HG03460 (cell line): ENCODE results near the gene CDC42.

ENCODE experiments used
- ATAC-seq: cut with Tn5 transposase; IDR thresholded peaks from one replicate; pipeline ENCODE4 v1.9.1; 2021; ENCODE audit not compliant: unreplicated experiment

Gene CDC42

DNA sequence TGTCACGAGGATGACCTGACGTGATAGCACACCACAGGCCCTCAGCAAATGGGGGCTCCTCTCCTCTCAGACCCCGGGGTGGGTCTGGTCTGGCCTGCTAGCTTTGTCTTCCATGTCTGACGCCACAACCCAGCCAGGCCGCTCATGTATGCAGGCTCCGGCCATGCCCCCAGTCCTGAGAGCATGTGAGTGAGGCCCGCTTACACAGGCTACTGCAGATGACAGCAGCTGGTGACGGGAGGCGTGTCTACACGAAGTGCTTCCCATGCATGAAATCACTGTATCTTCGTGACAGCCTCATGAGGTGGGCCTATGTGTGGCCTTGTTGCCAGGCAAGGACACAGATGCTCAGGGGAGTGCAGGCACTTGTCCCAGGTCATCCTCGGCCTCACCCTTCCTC lies 74.0 kb downstream of the CDC42 start:
- ATAC-seq, result no peak

- no peak for ATAC-seq
These were observed 74.7 kb downstream of the CDC42 start for GRCh38 chr1:22127248-22127647.

GRCh38 chr1:22127731-22128130 lies 75.2 kb downstream of the CDC42 start:
- no peak for ATAC-seq

- ATAC-seq, result no peak
These were observed 75.9 kb downstream of the CDC42 start for GRCh38 chr1:22128392-22128791.

- no peak for ATAC-seq
These were observed 77.1 kb downstream of the CDC42 start for GRCh38 chr1:22129501-22130117.

DNA sequence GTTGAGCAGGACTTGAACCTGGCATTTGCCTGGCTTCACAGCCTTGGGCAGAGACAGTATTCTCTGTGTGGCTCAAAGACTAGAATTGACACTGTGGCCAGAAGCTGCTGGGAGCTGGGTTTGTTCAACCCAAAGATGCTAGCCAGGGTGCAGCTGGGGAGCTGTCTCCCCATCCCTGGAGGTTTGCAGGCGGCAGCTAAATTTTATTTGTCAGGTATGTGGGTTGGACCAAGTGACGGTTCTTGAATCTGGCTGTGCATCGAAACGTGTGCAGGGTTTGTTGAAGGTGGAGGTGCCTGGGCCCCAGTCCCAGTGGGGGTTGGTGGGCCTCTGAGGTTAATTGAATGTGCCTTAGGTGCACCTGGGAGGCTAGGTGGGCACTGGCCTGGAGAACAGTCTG lies 78.6 kb downstream of the CDC42 start:
- no peak for ATAC-seq

DNA sequence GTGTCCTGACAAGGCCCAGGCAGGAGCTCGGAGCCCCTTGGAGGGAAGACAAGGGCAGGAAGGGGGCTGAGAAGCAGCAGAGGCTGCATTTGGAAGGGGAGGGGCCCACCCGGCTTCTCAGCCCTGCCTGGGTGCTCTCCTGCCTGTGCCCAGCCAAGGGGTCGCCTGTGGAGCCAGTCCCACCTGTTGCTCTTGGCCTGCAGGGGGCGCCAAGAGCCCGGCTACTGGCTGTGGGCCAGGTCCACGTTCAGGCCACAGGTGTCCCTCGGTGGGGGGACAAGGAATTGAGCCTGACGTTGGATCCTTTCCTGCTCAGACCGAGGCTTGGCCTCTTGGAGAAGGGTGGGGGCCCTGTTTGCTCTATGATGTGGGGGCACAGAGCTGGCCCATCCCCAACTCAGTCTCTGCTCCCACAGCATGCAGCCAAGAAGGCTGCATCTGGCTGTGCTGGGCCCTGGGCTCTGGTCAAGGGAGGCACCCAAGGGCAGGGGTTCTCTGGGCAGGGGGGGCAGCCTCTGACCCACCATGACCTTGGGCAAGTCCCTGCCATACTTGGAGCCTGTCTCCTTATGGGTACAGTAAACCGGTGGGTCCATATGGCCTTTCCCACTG lies 79.5 kb downstream of the CDC42 start:
- no peak for ATAC-seq

- ATAC-seq, result no peak
These were observed 80.2 kb downstream of the CDC42 start for GRCh38 chr1:22132517-22133235.

- ATAC-seq, result no peak
These were observed 80.9 kb downstream of the CDC42 start for GRCh38 chr1:22133247-22133930.

DNA sequence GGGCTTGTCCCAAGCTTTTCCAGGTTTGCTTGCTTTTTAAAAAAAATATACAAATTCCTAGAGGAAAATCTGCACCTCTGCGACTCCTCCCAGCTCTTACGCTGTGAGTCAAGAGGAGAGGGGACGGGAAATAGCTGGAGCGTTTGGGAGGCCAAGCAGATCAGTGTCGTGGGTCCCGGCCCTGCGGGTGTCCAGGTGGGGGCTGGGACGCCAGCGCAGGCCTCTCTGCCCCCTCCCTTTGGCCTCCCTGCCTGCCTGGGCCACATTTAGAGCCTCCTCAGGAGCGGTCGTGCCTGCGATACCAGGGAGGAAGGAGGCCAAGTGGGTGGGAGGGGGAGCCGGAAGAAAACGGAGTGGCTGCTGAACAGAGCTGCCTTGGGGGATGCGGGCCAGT lies 81.4 kb downstream of the CDC42 start:
- ATAC-seq, result no peak

DNA sequence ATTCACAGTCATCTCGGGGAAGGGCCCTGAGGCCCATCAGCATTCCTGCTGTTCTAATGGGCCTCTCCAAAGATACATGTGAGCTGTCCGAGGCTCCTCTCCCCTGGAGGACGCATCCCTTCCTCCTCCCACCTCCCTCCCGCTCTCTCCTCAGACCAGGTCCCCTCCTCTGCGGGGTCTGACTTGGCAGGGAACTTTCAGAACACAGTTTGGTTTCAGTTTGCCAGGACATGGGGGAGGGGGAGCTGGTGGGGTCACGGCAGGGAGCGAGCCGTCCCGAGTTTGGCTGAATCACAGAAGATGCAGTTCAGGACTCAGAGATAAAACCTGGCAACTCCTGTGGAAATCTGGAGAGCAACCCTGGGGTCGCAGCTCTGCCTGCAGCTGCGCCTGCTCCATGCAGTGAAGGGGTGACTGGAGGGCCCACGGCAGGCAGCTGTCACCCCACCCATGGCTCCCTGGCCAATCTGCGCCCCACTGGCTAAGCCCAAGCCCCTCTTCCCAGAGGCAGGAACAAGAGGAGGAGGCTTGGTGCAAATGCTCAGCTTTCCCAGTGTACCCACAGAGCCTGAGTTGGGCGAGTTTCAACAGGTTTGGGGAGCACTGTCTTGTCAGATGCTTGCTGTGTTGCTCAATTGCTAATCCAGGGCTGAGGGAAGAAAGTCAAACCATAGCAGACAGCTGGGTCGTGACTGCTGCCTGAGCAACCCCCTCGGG lies 84.7 kb downstream of the CDC42 start:
- ATAC-seq, result no peak

DNA sequence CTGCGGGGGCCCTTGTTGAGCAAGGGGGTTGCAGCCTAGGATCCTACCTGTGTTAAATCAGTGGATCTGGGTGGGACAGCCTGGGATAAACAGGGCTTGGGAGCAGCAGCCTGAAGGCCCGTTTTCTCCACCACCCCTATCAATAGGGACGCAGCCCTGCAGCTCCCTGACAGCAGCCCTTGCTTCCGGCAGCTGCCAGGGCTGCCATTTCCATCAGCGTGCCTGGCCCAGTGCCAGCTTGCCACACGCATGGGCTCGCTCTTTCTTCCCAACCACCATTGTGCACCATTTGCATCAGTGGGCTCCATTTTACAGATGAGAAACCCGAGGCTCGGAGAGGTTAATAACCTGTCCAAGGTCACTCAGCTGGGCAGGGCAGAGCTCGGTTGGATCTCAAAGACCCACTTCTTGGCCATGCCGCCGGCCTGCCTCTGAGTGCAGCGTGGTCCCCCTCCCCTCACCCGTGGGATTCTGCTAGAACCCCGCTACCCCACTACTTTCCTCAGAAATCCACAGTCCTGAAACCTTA lies 86.6 kb downstream of the CDC42 start:
- no peak for ATAC-seq

GRCh38 chr1:22139817-22140216 lies 87.3 kb downstream of the CDC42 start:
- no peak for ATAC-seq
